IMR-90 (cell line): Measurements from ENCODE around the gene TMEM184B. TPM values are rescaled to one million over a fixed set of nuclear protein-coding genes. Genes with fewer than 3 reads are reported as not detected.

Source experiments
- ATAC-seq: fragments of 200-7000 bp; cut with Tn5 transposase; 2 replicates; pipeline ENCODE4 v1.9.1; 2020; ENCODE audit warnings: low read depth, mild to moderate bottlenecking, moderate library complexity
- BruUV-seq: library from RNA; stranded (reverse); fragments of 400-500 nt; replicated peaks from 2 replicates; lab custom pipeline; 2021; lab: Mats Ljungman, UMichigan
- CTCF ChIA-PET: fragments of 300-600 bp; formaldehyde crosslinking; extraction: SDS; loops from one replicate; lab custom pipeline; 2021; ENCODE audit warnings: antibody characterized with exemption; lab: Yijun Ruan, JAX
- POLR2A ChIA-PET: fragments of 300-600 bp; sonication (Branson Sonifier 250); formaldehyde crosslinking; loops from one replicate; lab custom pipeline; 2022; ENCODE audit warnings: antibody characterized with exemption; ENCODE audit not compliant: unreplicated experiment; lab: Charles Lee
- DNase-seq: peaks from one replicate; pipeline ENCODE4 v3.0.0; 2013
- H2AFZ ChIP-seq: replicated peaks from 2 replicates; pipeline ENCODE3; 2013; ENCODE audit warnings: low read length, mild to moderate bottlenecking; ENCODE audit not compliant: poor library complexity
- H2AK5ac ChIP-seq: 2 replicates; pipeline ENCODE4 v1.6.1; 2013; ENCODE audit warnings: low read depth, low read length, inconsistent platforms
- H2AK9ac ChIP-seq: replicated peaks from 2 replicates; pipeline ENCODE3; 2013; ENCODE audit warnings: mild to moderate bottlenecking, low read depth, low read length, moderate library complexity; ENCODE audit not compliant: poor library complexity
- H2BK120ac ChIP-seq: 2 replicates; pipeline ENCODE4 v1.6.1; 2013; ENCODE audit warnings: low read depth, low read length, inconsistent platforms
- H2BK15ac ChIP-seq: 3 replicates; pipeline ENCODE4 v1.6.1; 2013; ENCODE audit warnings: low read depth, low read length, inconsistent platforms
- H2BK20ac ChIP-seq: 2 replicates; pipeline ENCODE4 v1.6.1; 2013; ENCODE audit warnings: low read depth, mild to moderate bottlenecking, inconsistent platforms, low read length, moderate library complexity
- H2BK5ac ChIP-seq: 2 replicates; pipeline ENCODE4 v1.6.1; 2013; ENCODE audit warnings: mild to moderate bottlenecking, low read depth, low read length, inconsistent platforms; ENCODE audit not compliant: poor library complexity, severe bottlenecking
- H3K14ac ChIP-seq: replicated peaks from 2 replicates; pipeline ENCODE4 v1.6.1; 2013; ENCODE audit warnings: low read depth, low read length, inconsistent platforms
- H3K18ac ChIP-seq: 2 replicates; pipeline ENCODE4 v1.6.1; 2013; ENCODE audit warnings: low read depth, low read length, control low read depth
- H3K23ac ChIP-seq: 2 replicates; pipeline ENCODE4 v1.6.1; 2013; ENCODE audit warnings: low read depth, low read length, inconsistent platforms
- H3K27ac ChIP-seq: 2 replicates; pipeline ENCODE4 v1.5.1; 2013; ENCODE audit warnings: mild to moderate bottlenecking, control low read depth, low read length; ENCODE audit not compliant: insufficient read depth
- H3K27me3 ChIP-seq: 2 replicates; pipeline ENCODE4 v1.6.1; 2013; ENCODE audit warnings: low read length; ENCODE audit not compliant: control insufficient read depth, insufficient read depth
- H3K36me3 ChIP-seq: 2 replicates; pipeline ENCODE4 v1.6.1; 2013; ENCODE audit warnings: low read length, mixed read lengths; ENCODE audit not compliant: control insufficient read depth, insufficient read depth
- H3K4ac ChIP-seq: 2 replicates; pipeline ENCODE4 v1.6.1; 2013; ENCODE audit warnings: low read depth, low read length, inconsistent platforms
- H3K4me1 ChIP-seq: 2 replicates; pipeline ENCODE4 v1.6.1; 2013; ENCODE audit warnings: low read length, mixed read lengths; ENCODE audit not compliant: control insufficient read depth, insufficient read depth
- H3K4me2 ChIP-seq: 2 replicates; pipeline ENCODE4 v1.6.1; 2013; ENCODE audit warnings: low read depth, mild to moderate bottlenecking, control low read depth, low read length, moderate library complexity
- H3K4me3 ChIP-seq: 2 replicates; pipeline ENCODE4 v1.5.1; 2013; ENCODE audit warnings: low read depth, mild to moderate bottlenecking, control low read depth, low read length, moderate library complexity; ENCODE audit not compliant: insufficient read depth
- H3K56ac ChIP-seq: 2 replicates; pipeline ENCODE4 v1.6.1; 2013; ENCODE audit warnings: low read length, inconsistent platforms; ENCODE audit not compliant: insufficient read depth; ENCODE audit errors: extremely low read depth
- H3K79me1 ChIP-seq, 2 experiments: 2 replicates each; pipeline ENCODE4 v1.6.1; 2013; ENCODE audit warnings: low read length in 2 of 2, inconsistent platforms in 1 of 2, low read depth in 1 of 2
- H3K9ac ChIP-seq: 2 replicates; pipeline ENCODE4 v1.6.1; 2013; ENCODE audit warnings: low read depth, low read length, control low read depth
- H3K9me1 ChIP-seq: 2 replicates; pipeline ENCODE4 v1.6.1; 2013; ENCODE audit warnings: low read length, inconsistent platforms; ENCODE audit not compliant: insufficient read depth
- H3K9me3 ChIP-seq: 2 replicates; pipeline ENCODE4 v1.6.1; 2013; ENCODE audit warnings: low read length; ENCODE audit not compliant: control insufficient read depth, insufficient read depth
- H4K20me1 ChIP-seq: 2 replicates; pipeline ENCODE4 v1.6.1; 2013; ENCODE audit warnings: low read length, inconsistent platforms; ENCODE audit not compliant: insufficient read depth
- H4K5ac ChIP-seq: 2 replicates; pipeline ENCODE4 v1.6.1; 2013; ENCODE audit warnings: mild to moderate bottlenecking, low read depth, low read length, control low read depth
- H4K8ac ChIP-seq, 2 experiments: 2 replicates each; pipeline ENCODE4 v1.6.1; 2013; ENCODE audit warnings: low read depth in 2 of 2, low read length in 2 of 2, control low read depth in 1 of 2, inconsistent platforms in 1 of 2
- H4K91ac ChIP-seq: 2 replicates; pipeline ENCODE4 v1.6.1; 2013; ENCODE audit warnings: low read depth, low read length, inconsistent platforms; ENCODE audit not compliant: insufficient read depth
- ELK1 ChIP-seq: fragments of 150-350 bp; IDR thresholded peaks from 2 replicates; pipeline ENCODE4 v1.6.1; 2016; ENCODE audit warnings: low read depth, mild to moderate bottlenecking, low read length, moderate library complexity, borderline replicate concordance
- MAZ ChIP-seq: IDR thresholded peaks from 2 replicates; pipeline ENCODE4 v1.6.1; 2012; ENCODE audit warnings: low read depth, mild to moderate bottlenecking, low read length, improper control_type of control experiment, moderate library complexity, borderline replicate concordance
- RAD21 ChIP-seq: IDR thresholded peaks from 2 replicates; pipeline ENCODE4 v1.6.1; 2012; ENCODE audit warnings: low read length, improper control_type of control experiment
- whole genome bisulfite sequencing, 2 experiments: methylation state at CpG; one replicate each; pipeline versions ENCODE4 v1.1.5 to v1.1.7; 2013; ENCODE audit warnings: missing lambda C conversion rate in 2 of 2; ENCODE audit not compliant: insufficient read length in 1 of 2; ENCODE audit errors: extremely low coverage in 2 of 2; 5-methylcytosine and 5-hydroxymethylcytosine counted together
- dilution Hi-C: fragments of 300-500 bp; cut with HindIII; formaldehyde crosslinking; loops from one replicate; pipeline ENCODE4 v1.14.3; 2018; ENCODE audit warnings: low sequenced_read_pairs; ENCODE audit not compliant: unreplicated experiment
- in situ Hi-C: fragments of 300-500 bp; cut with MboI; formaldehyde crosslinking; loops from 3 replicates; pipeline ENCODE4 v1.14.3; 2019; ENCODE audit warnings: low sequenced_read_pairs, inconsistent platforms, mixed read lengths
- intact Hi-C: fragments of 100-400 bp; cut with micrococcal nuclease; formaldehyde crosslinking; loops from 2 replicates; pipeline ENCODE4 v1.10.0; 2022
- polyA plus RNA-seq, 3 experiments: library from polyadenylated mRNA; depleted of rRNA; stranded (reverse); fragments of >200 nt; gene quantifications; 2 replicates each; pipeline ENCODE4 v1.2.3, GENCODE V29; 2012; ENCODE audit warnings: low replicate concordance in 1 of 3
- total RNA-seq: library from RNA; depleted of rRNA; stranded (reverse); fragments of >200 nt; gene quantifications from 2 replicates; pipeline ENCODE4 v1.2.3, GENCODE V29; 2012

TMEM184B gene
- total and polyA plus RNA-seq, 2 of the 4 experiments (the other 2 are of a cell fraction), result 9.1 to 81.1 TPM

- peaks cover 73% of the 10 kb centered on the region for H3K36me3 ChIP-seq
- in situ Hi-C loops, result no loop called here
- H3K56ac ChIP-seq, result no peak overlapping the region
- TF ChIP-seq ELK1, result no peak
- TF ChIP-seq MAZ, result no peak
- no peak for TF ChIP-seq RAD21
- DNase-seq, result no peak
- ChIA-PET CTCF (no interaction called here), POLR2A (no interaction called here)
- no peak overlapping the region for H3K14ac ChIP-seq
- no peak overlapping the region for H3K4me3 ChIP-seq
- WGBS, 2 experiments, result 100% methylated on average over 2 of the region's 9 CpGs; no CpG with 5 or more reads in 1 of the 2 experiments
- H3K18ac ChIP-seq, result no peak overlapping the region
- no peaks in the 10 kb centered on the region for H3K27me3 ChIP-seq
- peaks cover 24 to 83% of the 10 kb centered on the region in 2 experiments for H3K79me1 ChIP-seq
- no peak overlapping the region for H2BK120ac ChIP-seq
- H2AK5ac ChIP-seq, result no peak overlapping the region; the same call in none of the 2 replicates
- H2AK9ac ChIP-seq, result peak overlapping the region; percentile 38
- no peak overlapping the region for H3K4me2 ChIP-seq
- no peak overlapping the region for H3K23ac ChIP-seq
- intact Hi-C loops, result no loop called here
- no peaks in the 10 kb centered on the region for H3K9me3 ChIP-seq
- H2BK15ac ChIP-seq, result no peak overlapping the region
- H3K4ac ChIP-seq, result peak overlapping the region; percentile 22; the same call in 1 of the 2 replicates
- no peak overlapping the region for H4K5ac ChIP-seq
- ATAC-seq, result no peak
- no peak overlapping the region for H2BK20ac ChIP-seq
- H4K8ac ChIP-seq, result no peak overlapping the region
- BruUV-seq, result no TSS peak
- dilution Hi-C loops, result no loop called here
- no peak overlapping the region for H4K91ac ChIP-seq
- H3K27ac ChIP-seq, result no peak overlapping the region
- H3K9me1 ChIP-seq, result peaks cover 27% of the 10 kb centered on the region
- no peak overlapping the region for H3K9ac ChIP-seq
- no peak overlapping the region for H2BK5ac ChIP-seq
- no peak overlapping the region for H2AFZ ChIP-seq
- H3K4me1 ChIP-seq, result peaks cover 19% of the 10 kb centered on the region
- H4K20me1 ChIP-seq, result peaks cover 5% of the 10 kb centered on the region; the same call in 1 of the 2 replicates
Observed at GRCh38 chr22:38230916-38231315, 41.9 kb downstream of the TMEM184B start.
